ENCODE measurements around the gene FBP2. TPM values are rescaled to one million over a fixed set of nuclear protein-coding genes. Genes with fewer than 3 reads are reported as not detected.

FBP2 gene
- total RNA-seq, 2 donors from 2014 or later = not detected

GRCh38 chr9:94586316-94586715 is 7.3 kb downstream of the FBP2 start:
- Histone ChIP-seq H3K4me1 (ENCODE audit: control insufficient read depth, insufficient read depth, low read length) (no peaks in the 10 kb centered on the region), H3K27me3 (ENCODE audit: control insufficient read depth, insufficient read depth, low read length, poor library complexity, severe bottlenecking) (no peaks in the 10 kb centered on the region), H3K27ac (ENCODE audit: low read depth, low read length) (no peak overlapping the region), H3K9ac (ENCODE audit: extremely low read depth, low read length, poor library complexity, severe bottlenecking) (no peak overlapping the region), H3K4me3 (ENCODE audit: low read length) (no peak overlapping the region), H3K9me3 (ENCODE audit: control insufficient read depth, low read length) (no peaks in the 10 kb centered on the region), H3K36me3 (ENCODE audit: control insufficient read depth, insufficient read depth, low read length) (no peaks in the 10 kb centered on the region)
- Mint-ChIP-seq H3K4me3 (no peak overlapping the region), H3K9me3 (no peaks in the 10 kb centered on the region), H3K27ac (no peak overlapping the region), H3K27me3 (ENCODE audit: insufficient read depth) (peaks cover 14% of the 10 kb centered on the region), H3K4me1 (peaks cover 3% of the 10 kb centered on the region), H3K36me3 (ENCODE audit: low read depth) (no peaks in the 10 kb centered on the region)
- no peak for TF ChIP-seq CTCF (conservative IDR thresholded peaks at IDR 0.05)
- DNase-seq = no peak
- 93% methylated on average over 1 of the region's 4 CpGs; no CpG with 5 or more reads in 1 of the 2 experiments for WGBS, 2 experiments (ENCODE audit: insufficient coverage in 1 of 2, insufficient read length in 1 of 2)

- no peaks in the 10 kb centered on the region for H3K27me3 ChIP-seq (ENCODE audit: control insufficient read depth, insufficient read depth, low read length, poor library complexity, severe bottlenecking)
- Mint-ChIP-seq H3K36me3 (ENCODE audit: low read depth) (no peaks in the 10 kb centered on the region), H3K4me1 (peaks cover 3% of the 10 kb centered on the region), H3K27me3 (ENCODE audit: insufficient read depth) (peaks cover 10% of the 10 kb centered on the region), H3K4me3 (no peak overlapping the region), H3K27ac (no peak overlapping the region), H3K9me3 (peaks cover 4% of the 10 kb centered on the region)
- no peaks in the 10 kb centered on the region for H3K4me1 ChIP-seq (ENCODE audit: control insufficient read depth, insufficient read depth, low read length)
- WGBS, 2 experiments (ENCODE audit: insufficient coverage in 1 of 2, insufficient read length in 1 of 2) = 94% methylated on average over 4 to 6 of the region's 6 CpGs
- H3K36me3 ChIP-seq (ENCODE audit: control insufficient read depth, insufficient read depth, low read length) = no peaks in the 10 kb centered on the region
- H3K27ac ChIP-seq (ENCODE audit: low read depth, low read length) = no peak overlapping the region
- no peak overlapping the region for H3K9ac ChIP-seq (ENCODE audit: extremely low read depth, low read length, poor library complexity, severe bottlenecking)
- DNase-seq = no peak
- no peak for TF ChIP-seq CTCF (conservative IDR thresholded peaks at IDR 0.05)
- H3K4me3 ChIP-seq (ENCODE audit: low read length) = no peak overlapping the region
- peaks cover 7% of the 10 kb centered on the region for H3K9me3 ChIP-seq (ENCODE audit: control insufficient read depth, low read length)
Observed at GRCh38 chr9:94584555-94584954, 9.1 kb downstream of the FBP2 start.

GRCh38 chr9:94581728-94582127 is 11.9 kb downstream of the FBP2 start:
- Histone ChIP-seq H3K36me3 (ENCODE audit: control insufficient read depth, insufficient read depth, low read length) (no peaks in the 10 kb centered on the region), H3K27ac (ENCODE audit: low read depth, low read length) (no peak overlapping the region), H3K9me3 (ENCODE audit: control insufficient read depth, low read length) (peaks cover 7% of the 10 kb centered on the region), H3K4me1 (ENCODE audit: control insufficient read depth, insufficient read depth, low read length) (no peaks in the 10 kb centered on the region), H3K27me3 (ENCODE audit: control insufficient read depth, insufficient read depth, low read length, poor library complexity, severe bottlenecking) (no peaks in the 10 kb centered on the region), H3K4me3 (ENCODE audit: low read length) (no peak overlapping the region), H3K9ac (ENCODE audit: extremely low read depth, low read length, poor library complexity, severe bottlenecking) (no peak overlapping the region)
- H3K4me1 Mint-ChIP-seq = no peaks in the 10 kb centered on the region
- DNase-seq = no peak
- H3K4me3 Mint-ChIP-seq = no peak overlapping the region
- H3K36me3 Mint-ChIP-seq (ENCODE audit: low read depth) = no peaks in the 10 kb centered on the region
- WGBS, 2 experiments (ENCODE audit: insufficient coverage in 1 of 2, insufficient read length in 1 of 2) = 93% methylated on average over 4 to 5 of the region's 5 CpGs
- H3K9me3 Mint-ChIP-seq = peaks cover 5% of the 10 kb centered on the region
- peaks cover 2% of the 10 kb centered on the region for H3K27me3 Mint-ChIP-seq (ENCODE audit: insufficient read depth)
- H3K27ac Mint-ChIP-seq = no peak overlapping the region
- no peak for TF ChIP-seq CTCF (conservative IDR thresholded peaks at IDR 0.05)
